ENCODE measurements around the gene PPFIA3. TPM values are rescaled to one million over a fixed set of nuclear protein-coding genes. Genes with fewer than 3 reads are reported as not detected.

Gene PPFIA3
- total and polyA plus RNA-seq, 2 of the 8 experiments (the other 6 are each of a cell fraction or from before 2014, with no cell fraction given): 15.9 to 25.3 TPM

GRCh38 chr19:49092686-49093085, 26.7 kb upstream of the PPFIA3 start:
- FAIRE-seq: no peak

More at GRCh38 chr19:49092686-49093085, 26.7 kb upstream of the PPFIA3 start:
- Histone ChIP-seq H3K14ac (ENCODE audit: insufficient read length) (no peak overlapping the region), H2BK15ac (ENCODE audit: low read length) (no peak overlapping the region), H2BK5ac (ENCODE audit: low read depth, low read length) (no peak overlapping the region), H3K79me1 (ENCODE audit: low read depth, low read length) (peaks cover 13% of the 10 kb centered on the region), H3K79me2 (ENCODE audit: control insufficient read depth in 1 of 2, insufficient read depth in 2 of 2, low read length in 2 of 2) (peaks cover 14 to 54% of the 10 kb centered on the region in 2 experiments), H3K4me1 (replicated peaks in 1 of 4; ENCODE audit: control insufficient read depth in 3 of 4, insufficient read depth in 4 of 4, low read length in 3 of 4) (no peaks in the 10 kb centered on the region), H3K9ac (replicated peaks in 1 of 4; ENCODE audit: extremely low read depth in 1 of 4, low read depth in 3 of 4, low read length in 3 of 4) (no peak overlapping the region), H3K56ac (replicated peaks; ENCODE audit: insufficient read length, low read depth, low read length) (no peak overlapping the region), H2BK12ac (ENCODE audit: low read depth, low read length) (no peak overlapping the region), H3K23me2 (ENCODE audit: low read depth, low read length) (no peaks in the 10 kb centered on the region), H2BK20ac (ENCODE audit: low read length) (no peak overlapping the region), H3K4me2 (ENCODE audit: insufficient read depth in 1 of 2, low read depth in 2 of 2, low read length in 2 of 2) (no peak overlapping the region), H4K5ac (ENCODE audit: insufficient read length, low read depth, low read length) (no peak overlapping the region), H2AFZ (ENCODE audit: low read length) (no peak overlapping the region), H4K8ac (ENCODE audit: extremely low read depth, insufficient read depth, low read length) (no peak overlapping the region), H3K23ac (ENCODE audit: insufficient read length) (no peak overlapping the region), H2BK120ac (replicated peaks; ENCODE audit: low read depth, low read length) (no peak overlapping the region), H3K9me3 (ENCODE audit: insufficient read depth in 2 of 2, low read depth in 1 of 2, low read length in 1 of 2) (no peaks in the 10 kb centered on the region), H3K36me3 (ENCODE audit: control insufficient read depth in 2 of 4, insufficient read depth in 4 of 4, low read length in 3 of 4) (peaks cover 32 to 64% (median 50%) of the 10 kb centered on the region in 4 experiments), H2AK5ac (ENCODE audit: low read depth, low read length) (no peak overlapping the region), H3K4ac (replicated peaks; ENCODE audit: insufficient read length, low read depth, low read length) (no peak overlapping the region), H3K18ac (ENCODE audit: extremely low read depth, low read length) (no peak overlapping the region), H3K27me3 (replicated peaks in 1 of 4; ENCODE audit: control insufficient read depth in 3 of 4, extremely low read depth in 1 of 4, insufficient read depth in 3 of 4, low read length in 3 of 4) (no peaks in the 10 kb centered on the region), H3K27ac (ENCODE audit: low read depth, low read length) (no peak overlapping the region), H4K20me1 (replicated peaks in 1 of 2; ENCODE audit: control insufficient read depth in 1 of 2, insufficient read depth in 2 of 2, low read length in 2 of 2) (peaks cover 29 to 35% of the 10 kb centered on the region in 2 experiments), H4K91ac (replicated peaks; ENCODE audit: insufficient read length, low read length) (no peak overlapping the region), H3K4me3 (ENCODE audit: extremely low read depth in 1 of 4, insufficient read depth in 2 of 4, low read depth in 3 of 4, low read length in 4 of 4) (no peak overlapping the region)
- TF ChIP-seq CBX8 (IDR thresholded peaks at IDR 0.05; ENCODE audit: borderline replicate concordance, low read depth, low read length) (no peak), EGR1 (IDR thresholded peaks at IDR 0.05; ENCODE audit: borderline replicate concordance, low read depth, low read length) (no peak), SIX5 (IDR thresholded peaks at IDR 0.05; ENCODE audit: low read depth, low read length) (no peak), TCF12 (IDR thresholded peaks at IDR 0.05; ENCODE audit: low read depth, low read length) (no peak)
- POLR2A ChIA-PET (ENCODE audit: partially characterized antibody): interaction anchor here (1.8 to 10.1 kb wide), 3 partner anchors 10 to 19 kb away, joined by 3 to 67 read pairs (median 30); partner anchors contain the start of gene LIN7B
- WGBS, 2 experiments (ENCODE audit: extremely low coverage in 1 of 2, insufficient coverage in 1 of 2, insufficient read length in 1 of 2, insufficient replicate concordance in 2 of 2, low coverage in 1 of 2, low lambda C conversion rate in 2 of 2, missing lambda C conversion rate in 1 of 2): 88% methylated on average over 6 of the region's 6 CpGs; no CpG with 5 or more reads in 1 of the 2 experiments
- DNase-seq (ENCODE audit: low read depth in 1 of 2, low spot score in 2 of 2): no peak
- CTCF ChIA-PET (ENCODE audit: partially characterized antibody): interaction anchor here (1.6 kb wide), 2 partner anchors 13 to 54 kb away, joined by 3 to 5 read pairs; no protein-coding TSS in a partner anchor

Data from H1 (cell line).